K562 treated with DMSO at 1 percent for 4 hours (cell line): ENCODE measurements around the gene TAF11L12. TPM values are rescaled to one million over a fixed set of nuclear protein-coding genes. Genes with fewer than 3 reads are reported as not detected.

Source experiments
- total RNA-seq: library from RNA; unstranded; fragments of 300-600 nt; gene quantifications from 2 replicates; pipeline ENCODE4 v1.2.3, GENCODE V29; 2022; ENCODE audit not compliant: insufficient read depth

The TAF11L12 gene
- total RNA-seq: not detected in 2 replicates

GRCh38 chr5:17610092-17610491 lies at the start of gene TAF11L12:
TAF11L12 (plus strand) TSS chr5:17610392.

GRCh38 chr5:17585658-17586057 lies 24.5 kb upstream of the TAF11L12 start, which contains the start of gene TAF11L7:
TAF11L7 (minus strand) TSS chr5:17585758.

GRCh38 chr5:17590860-17591259 lies 19.3 kb upstream of the TAF11L12 start, which contains the start of gene TAF11L8:
TAF11L8 (minus strand) TSS chr5:17590960.

GRCh38 chr5:17594255-17594654 lies 15.9 kb upstream of the TAF11L12 start, which contains the start of gene TAF11L9:
TAF11L9 (minus strand) TSS chr5:17594394.

DNA sequence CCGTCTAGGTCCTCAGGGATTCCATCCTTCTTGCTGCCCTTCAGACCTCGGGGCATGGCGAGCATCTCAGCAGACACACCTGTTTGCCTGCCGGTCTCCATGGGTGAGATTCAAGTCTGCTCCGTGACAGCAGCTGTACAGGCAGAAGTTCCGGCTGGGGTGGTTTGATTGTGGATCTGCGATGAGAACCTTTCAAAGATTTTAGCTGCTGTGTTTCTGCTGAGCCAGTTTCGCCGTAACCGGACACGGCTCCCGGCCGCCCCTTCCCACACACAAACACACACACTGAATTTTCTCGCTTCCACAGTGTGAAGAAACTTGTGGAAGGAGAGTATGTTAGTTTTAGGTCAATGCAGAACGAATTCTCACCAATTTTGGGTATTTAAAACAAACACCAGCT lies 12.5 kb upstream of the TAF11L12 start, which contains the start of gene TAF11L10:
TSS of gene TAF11L10 (minus strand) at position 101 of the 400 bp plus-strand sequence.

GRCh38 chr5:17603880-17604279 lies 6.3 kb upstream of the TAF11L12 start, which contains the start of gene TAF11L11:
TAF11L11 (plus strand) TSS chr5:17604183.

GRCh38 chr5:17631788-17632187 lies 21.6 kb downstream of the TAF11L12 start, which contains the start of gene TAF11L13:
TAF11L13 (plus strand) TSS chr5:17632088.

GRCh38 chr5:17634160-17634559 lies 24.0 kb downstream of the TAF11L12 start, which contains the start of gene TAF11L14:
TAF11L14 (plus strand) TSS chr5:17634460.

Other genes starting within 250 kb of the TAF11L12 start
- gene TAF11L2, start 112.2 kb upstream of the TAF11L12 start, total RNA-seq: not detected in 2 replicates
- not detected in 2 replicates for gene TAF11L3, start 92.0 kb upstream of the TAF11L12 start, total RNA-seq
- gene TAF11L4, start 88.6 kb upstream of the TAF11L12 start, total RNA-seq: not detected in 2 replicates
- gene TAF11L5, start 85.2 kb upstream of the TAF11L12 start, total RNA-seq: not detected in 2 replicates
- gene TAF11L6, start 81.7 kb upstream of the TAF11L12 start, total RNA-seq: not detected in 2 replicates
- gene TAF11L7, start 24.6 kb upstream of the TAF11L12 start, total RNA-seq: not detected in 2 replicates
- gene TAF11L8, start 19.4 kb upstream of the TAF11L12 start, total RNA-seq: not detected in 2 replicates
- not detected in 2 replicates for gene TAF11L9, start 16.0 kb upstream of the TAF11L12 start, total RNA-seq
- gene TAF11L10, start 12.6 kb upstream of the TAF11L12 start, total RNA-seq: not detected in 2 replicates
- gene TAF11L11, start 6.2 kb upstream of the TAF11L12 start, total RNA-seq: not detected in 2 replicates
- gene TAF11L13, start 21.7 kb downstream of the TAF11L12 start, total RNA-seq: not detected in 2 replicates
- gene TAF11L14, start 24.1 kb downstream of the TAF11L12 start, total RNA-seq: not detected in 2 replicates